Fibroblast of skin of scalp (primary cell): Measurements from ENCODE around the gene C2CD3. TPM values are rescaled to one million over a fixed set of nuclear protein-coding genes. Genes with fewer than 3 reads are reported as not detected.

Source experiments
- DNase-seq: peaks from one replicate; pipeline ENCODE4 v3.0.0-alpha.2; 2013
- polyA plus RNA-seq, 2 experiments: library from polyadenylated mRNA; unstranded; fragments of 120-200 nt; gene quantifications; one replicate each; pipeline ENCODE4 v1.2.1, GENCODE V29; 2013; ENCODE audit not compliant: insufficient read length in 2 of 2

The C2CD3 gene, protein sequence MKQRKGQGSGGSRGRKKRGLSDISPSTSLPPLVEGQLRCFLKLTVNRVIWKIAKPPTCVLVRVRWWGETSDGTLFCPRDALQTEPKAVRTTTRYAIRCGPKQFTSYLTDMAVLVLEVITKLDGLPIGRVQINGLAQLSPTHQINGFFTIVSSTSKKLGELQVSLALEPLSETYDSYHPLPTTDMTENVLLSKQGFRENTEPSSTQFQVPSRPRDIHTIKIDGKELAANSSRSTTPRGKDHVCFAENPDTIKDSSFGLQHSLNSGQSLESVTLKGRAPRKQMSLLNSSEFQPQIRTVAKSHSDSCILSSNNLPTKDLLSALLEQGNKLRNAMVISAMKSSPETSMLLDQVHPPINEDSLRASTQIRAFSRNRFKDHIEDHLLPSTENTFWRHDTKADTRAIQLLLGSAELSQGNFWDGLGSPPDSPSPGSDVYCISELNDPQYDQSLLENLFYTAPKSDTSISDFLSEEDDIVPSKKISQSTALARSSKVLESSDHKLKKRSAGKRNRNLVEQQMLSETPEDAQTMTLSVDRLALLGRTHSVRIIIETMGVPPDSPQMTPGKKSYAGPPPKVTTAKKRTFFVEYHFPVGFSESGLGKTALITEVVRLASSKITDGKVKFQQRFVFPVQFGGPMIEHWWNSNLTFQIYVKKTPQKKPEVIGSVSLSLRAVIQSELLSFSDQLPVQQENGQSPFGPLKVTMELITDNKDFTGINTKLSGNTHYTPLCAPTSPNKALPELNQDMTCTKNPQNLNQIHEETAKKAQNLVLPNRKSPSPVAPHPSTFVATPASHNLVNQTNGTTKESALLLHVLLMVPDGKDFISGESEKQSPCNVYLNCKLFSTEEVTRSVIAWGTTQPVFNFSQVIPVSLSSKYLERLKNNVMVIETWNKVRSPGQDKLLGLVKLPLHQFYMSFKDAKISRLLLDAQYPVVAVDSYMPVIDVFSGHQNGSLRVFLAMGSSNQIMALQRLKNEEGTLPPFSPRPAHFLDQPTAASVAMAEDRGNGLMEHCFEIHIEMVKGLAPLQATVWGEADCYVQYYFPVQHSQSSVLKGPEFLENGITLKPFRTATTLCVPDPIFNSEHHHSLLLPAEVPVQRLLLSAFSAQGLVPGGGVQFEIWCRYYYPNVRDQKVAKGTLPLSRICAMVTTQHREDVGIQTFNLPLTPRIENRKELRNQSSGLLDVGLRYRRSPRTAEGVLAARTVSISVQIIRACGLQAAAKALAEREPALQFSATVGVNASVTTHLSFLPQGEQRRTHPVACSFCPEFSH (N-terminal part only)
- 16.1 TPM for polyA plus RNA-seq (2013, experiment 1 of 2; ENCODE audit: insufficient read length)
- polyA plus RNA-seq (2013, experiment 2 of 2; ENCODE audit: insufficient read length): 15.6 TPM

DNA sequence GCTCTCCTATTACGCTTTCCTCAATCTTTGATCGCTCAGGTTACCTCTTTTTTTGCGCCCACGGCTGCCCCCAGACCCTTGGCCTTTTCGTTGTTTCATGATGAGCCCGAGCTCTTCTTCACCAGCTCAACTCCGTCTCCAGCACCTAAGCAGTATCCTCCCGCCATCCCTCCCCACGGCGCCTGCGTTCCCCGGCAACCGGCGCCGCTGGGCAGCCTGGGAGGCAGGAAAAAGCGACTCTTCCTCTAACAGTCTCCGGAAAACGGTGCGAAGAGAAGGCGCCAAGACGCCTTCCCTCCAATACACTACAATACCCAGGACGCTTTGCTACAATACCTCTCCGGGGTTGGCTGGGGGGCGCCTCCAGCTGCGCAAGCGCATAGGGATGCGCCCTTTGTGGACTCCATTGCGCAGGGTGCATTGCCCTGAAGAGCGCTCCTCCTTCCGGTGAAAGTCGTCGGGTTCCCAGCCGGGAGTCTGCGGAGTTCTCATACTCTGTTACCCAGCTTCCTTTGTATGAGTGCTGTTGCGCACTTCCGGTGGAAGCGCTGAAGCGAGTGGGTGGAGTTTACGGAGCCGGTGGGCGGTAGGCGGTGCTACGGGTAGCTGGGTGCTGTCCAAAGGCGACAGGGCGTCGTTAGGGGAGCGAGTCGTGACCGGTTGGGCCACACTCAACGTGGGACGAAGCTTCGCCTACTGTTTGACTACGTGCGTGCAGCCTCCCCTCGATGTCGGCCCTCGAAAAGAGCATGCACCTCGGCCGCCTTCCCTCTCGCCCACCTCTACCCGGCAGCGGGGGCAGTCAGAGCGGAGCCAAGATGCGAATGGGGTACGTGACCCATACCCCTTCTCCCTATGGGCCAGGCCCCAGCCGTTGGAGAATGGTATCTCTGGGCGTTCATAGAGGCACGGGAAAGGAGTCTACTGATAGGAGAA is at the start of gene C2CD3, which contains the start of gene PPME1:
Gene C2CD3, minus strand, starts transcription at position 309 of the 936 bp plus-strand sequence. Its CDS starts 210 bp downstream, at position 99.
Gene PPME1, plus strand, starts transcription at position 596 of the 936 bp plus-strand sequence. Its CDS starts 133 bp downstream, at position 729.
- DNase-seq: peak; percentile 100

DNA sequence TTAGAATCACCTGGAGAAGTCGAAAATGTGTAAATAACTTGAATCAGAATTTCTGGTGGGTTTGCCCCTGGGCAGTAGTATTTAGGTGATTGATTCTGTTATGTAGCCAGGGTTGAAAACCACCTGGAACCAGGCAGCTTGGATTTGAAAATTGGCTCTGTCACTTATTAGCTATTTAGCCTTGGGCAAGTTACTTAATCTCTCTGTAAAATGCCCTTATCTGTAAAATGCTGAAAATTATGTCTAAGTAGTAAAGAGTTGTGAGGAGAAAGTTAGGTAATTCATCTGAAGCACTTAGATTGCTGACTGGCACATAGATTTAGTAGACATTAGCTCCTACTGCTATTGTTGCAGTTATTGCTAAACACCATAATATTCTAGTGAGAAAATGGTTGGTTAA is 49.6 kb upstream of the C2CD3 start:
- DNase-seq: no peak

DNA sequence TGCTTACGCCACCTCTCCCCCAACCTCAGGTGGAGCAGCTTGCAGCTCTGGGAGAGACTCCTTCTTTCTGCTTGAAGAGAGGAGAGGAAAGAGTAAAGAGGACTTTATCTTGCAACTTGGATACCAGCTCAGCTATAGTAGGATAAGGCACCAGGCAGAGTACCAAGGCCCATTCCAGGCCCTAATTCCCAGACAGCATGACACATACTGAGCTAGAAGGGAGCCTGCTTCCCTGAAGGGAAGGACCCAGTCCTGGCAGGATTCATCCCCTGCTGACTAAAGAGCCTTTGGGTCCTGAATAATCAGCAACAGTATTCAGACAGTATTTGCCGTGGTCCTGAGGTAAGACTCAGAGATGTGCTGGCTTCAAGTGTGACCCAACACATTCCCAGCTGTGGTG is 41.7 kb upstream of the C2CD3 start:
- DNase-seq: no peak

DNA sequence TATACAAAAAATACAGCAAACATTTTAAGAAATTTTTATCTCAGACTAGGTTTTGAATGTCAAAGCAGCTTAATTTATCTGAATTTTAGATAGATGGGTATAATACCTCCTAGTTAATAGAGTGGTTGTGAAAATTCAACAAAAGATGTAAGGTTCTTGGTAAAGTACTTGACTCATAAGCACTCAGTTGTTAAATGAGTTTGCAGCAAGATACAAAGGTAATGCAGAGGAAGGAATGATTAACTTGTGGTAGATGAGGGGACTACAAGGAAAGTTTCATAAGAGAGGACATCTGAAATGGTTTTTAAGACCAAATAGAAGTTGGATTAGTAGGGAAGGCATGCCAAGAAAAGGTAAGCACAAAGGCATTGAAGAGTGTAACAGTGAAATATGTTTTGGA is 37.7 kb upstream of the C2CD3 start:
- no peak for DNase-seq

DNA sequence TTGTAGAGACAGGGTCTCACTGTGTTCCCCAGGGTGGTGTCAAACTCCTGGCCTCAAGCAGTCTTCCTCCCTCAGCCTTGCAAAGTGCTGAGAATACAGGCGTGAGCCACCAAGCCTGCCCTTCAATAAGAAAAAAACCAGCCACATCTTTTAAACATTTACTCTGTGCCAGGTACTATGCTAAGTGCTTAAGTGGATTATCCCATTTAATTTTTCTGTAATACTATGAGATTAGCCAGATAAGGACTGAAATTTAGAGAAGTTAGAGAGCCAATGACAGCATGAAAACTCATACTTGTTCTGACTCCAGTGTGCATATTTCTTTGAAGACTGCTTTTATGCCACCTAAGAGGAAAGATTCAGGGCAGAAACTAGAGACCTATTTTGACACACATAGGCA is 35.9 kb upstream of the C2CD3 start:
- no peak for DNase-seq

DNA sequence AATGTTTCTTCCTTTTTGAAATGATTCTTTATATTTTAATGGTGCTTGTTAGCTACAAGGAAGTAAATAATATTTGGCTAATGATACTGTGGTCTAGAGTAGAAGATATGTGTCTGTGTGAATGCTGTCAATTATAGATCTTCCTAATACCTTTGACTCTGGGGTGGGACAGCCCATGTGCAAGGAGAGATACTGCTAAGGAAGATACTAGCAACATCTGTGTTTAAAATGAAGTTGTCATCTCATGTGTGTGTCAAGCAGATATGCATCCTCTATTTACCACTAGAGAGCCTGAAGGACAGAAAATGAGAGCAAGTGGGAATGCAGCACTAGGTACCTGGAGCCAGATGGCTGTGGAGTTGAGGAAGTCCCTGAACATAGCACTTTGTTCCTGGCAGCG is 34.4 kb upstream of the C2CD3 start:
- no peak for DNase-seq

DNA sequence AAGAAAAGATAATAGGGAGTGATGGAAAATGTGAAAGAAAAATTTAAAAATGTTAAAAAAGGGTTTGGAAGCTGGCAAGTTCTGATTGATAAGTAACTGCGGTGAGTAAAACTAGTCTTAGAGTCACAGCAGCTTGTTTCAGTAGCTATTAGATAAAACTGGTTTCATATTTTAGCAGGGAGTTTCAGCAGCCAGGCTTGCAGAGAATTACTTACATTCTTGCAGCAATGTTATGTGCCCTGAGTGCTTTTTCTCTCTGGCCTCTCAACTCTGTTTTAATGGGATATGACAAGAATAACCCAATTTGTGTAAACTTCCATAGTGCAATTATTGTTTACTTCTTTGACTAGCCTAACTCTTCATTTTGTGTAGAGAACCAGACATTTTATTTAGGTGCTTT is 33.9 kb upstream of the C2CD3 start:
- no peak for DNase-seq

DNA sequence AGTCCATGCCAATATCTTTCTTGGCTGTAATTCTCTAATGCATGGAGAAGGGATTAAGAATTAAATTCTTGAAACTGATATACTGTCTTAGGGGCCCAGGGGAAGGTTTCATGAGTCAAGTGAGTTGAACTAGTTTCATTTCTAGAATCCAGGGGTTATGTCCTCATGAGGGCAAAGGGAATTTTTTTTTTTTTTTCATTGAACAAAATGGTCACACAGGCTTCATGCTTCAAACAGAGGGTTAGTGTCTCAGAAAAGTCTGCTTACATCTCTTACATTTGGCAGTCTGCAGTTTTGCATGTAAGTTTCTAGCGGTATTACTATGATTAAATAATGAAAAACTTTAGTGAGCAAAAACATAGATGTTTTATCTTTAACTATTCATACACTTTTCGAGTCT is 33.2 kb upstream of the C2CD3 start:
- DNase-seq: no peak

DNA sequence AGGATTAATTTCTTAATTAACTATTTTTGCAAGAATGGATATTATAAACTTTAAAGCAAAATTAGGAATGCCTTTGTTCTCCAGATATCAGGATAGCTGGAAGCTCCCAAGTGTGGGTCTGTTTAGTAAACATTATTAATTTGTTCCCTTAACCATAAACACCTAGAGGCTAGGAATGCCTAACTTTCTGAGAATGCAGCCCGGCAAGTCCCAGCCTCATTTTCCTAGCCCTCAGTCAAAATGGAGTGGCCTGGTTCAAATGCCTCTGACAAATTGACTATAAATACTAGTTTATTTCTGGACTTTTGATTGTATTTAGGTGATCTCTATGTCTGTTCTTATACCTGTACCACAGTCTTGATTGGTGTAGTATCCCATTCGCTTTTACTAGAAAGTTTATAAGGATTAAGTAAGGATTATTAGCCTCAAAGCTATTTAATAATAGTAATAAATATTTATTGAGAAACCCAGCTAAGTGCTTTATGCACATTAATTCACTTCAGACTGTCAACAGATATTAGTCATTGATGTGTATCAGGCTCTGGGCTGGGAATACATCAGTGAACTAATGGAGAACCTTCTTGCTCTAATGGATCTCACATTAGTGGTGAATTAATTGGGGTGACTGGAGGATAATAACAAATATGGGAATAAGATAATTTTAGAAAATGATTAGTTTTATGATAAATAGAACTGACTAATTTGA is 26.1 kb upstream of the C2CD3 start:
- DNase-seq: no peak

DNA sequence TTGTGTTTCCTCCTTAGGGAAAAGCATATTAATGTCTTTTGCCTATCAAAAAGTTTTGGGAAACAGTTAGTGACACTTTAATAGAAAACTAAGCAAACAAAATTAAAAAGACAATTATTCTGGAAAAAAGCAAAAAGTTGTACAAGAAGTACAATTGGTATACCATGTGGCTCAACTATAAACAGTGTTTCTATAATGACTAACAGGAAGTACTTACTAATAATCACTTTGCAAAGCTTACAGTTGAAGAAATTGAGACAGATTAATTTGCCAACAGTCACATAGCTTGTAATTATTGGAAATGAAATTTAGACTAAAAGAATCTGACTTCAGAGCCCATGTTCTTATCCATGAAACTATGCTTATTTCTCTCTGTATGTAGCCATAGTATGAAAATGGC is 25.0 kb upstream of the C2CD3 start:
- no peak for DNase-seq

DNA sequence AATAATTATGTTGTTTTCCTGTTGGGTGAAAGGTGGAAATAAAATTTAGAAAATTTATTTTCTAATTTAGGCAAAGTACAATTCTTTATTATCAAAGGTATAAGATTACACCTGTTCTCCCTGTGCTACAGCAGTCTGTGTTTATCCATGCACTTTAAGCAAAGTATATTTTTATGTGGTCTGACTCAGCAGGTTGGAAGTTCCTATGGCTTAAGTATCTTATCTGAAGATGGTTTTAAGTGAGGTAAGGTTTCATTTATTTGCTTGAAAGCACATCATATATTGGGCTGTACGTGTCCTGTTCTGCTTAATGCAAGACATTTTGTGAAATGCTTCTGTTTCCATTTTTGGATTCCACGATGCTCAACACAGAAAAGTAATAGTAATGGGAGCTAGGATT is 14.9 kb upstream of the C2CD3 start:
- DNase-seq: no peak

DNA sequence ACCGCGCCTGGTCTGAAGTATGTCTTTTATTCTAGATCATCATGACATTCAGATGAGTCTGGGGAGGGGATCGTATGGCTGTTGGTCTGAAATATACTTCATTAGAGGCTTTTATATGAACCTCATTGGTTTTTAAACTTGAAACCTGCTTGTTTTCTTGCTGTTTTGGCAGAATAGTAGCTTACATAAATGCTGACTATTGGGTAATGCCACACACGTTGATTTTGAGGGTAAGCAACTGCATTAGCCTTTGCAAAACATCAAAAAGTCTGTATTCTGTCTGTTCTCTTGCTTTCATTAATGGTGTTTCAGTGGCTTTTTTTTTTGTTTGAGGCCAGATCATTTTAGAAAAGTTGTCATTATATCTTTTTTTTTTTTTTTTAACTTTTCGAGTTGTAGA is 14.5 kb upstream of the C2CD3 start:
- no peak for DNase-seq

DNA sequence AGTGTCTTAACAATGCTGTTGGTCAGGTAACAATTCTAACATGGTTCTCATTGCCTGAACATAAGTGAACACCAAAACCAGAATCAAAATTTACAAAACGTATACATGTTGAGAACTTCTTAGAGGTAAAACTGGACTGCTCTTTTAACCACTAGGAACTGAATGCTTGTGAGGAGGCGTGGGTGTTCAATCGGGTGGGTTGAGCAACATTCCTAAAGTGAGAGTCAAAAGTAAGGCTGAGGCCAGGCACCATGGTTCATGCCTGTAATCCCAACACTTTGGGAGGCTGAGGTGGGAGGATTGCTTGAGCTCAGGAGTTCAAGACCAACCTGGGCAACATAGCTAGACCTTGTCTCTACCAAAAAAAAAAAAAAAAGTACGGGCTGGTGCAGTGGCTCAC is 11.8 kb upstream of the C2CD3 start:
- peak; percentile 21 for DNase-seq

DNA sequence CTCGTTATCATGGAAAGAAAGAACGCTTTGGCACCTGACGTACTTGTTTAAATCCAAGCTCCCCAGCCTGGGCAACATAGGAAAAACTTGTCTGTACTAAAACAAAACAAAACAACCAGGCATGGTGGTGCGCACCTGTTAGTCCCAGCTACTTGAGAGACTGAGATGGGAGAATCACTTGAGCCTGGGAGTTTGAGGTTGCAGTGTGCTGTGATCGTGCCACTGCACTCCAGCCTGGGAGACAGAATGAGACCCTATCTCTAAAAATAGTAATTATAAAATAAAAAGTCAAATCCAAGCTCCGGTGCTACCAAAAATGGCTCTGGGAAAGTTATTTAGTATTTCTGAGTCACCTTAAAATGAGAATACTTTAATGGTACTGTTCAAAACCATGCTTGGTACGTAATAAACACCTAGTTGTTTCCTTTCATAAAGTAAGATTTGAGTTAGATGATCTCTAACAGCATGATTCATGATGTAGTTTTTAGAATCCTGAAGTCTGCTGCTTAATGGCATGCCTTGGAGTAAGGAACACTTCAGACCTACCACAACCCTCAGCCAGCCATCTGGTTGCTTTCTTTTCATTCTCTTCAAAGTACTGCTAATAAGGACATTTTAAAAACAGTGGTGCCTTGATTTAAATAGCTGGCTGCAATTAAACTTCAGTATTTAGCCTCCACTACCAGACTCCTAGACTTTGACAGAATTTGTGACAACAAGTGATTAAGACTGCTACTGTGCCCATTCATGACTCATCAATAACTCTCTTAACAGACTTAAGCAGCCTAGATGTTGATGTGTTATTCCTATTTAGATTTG is 8.6 kb upstream of the C2CD3 start:
- peak; percentile 3 for DNase-seq

DNA sequence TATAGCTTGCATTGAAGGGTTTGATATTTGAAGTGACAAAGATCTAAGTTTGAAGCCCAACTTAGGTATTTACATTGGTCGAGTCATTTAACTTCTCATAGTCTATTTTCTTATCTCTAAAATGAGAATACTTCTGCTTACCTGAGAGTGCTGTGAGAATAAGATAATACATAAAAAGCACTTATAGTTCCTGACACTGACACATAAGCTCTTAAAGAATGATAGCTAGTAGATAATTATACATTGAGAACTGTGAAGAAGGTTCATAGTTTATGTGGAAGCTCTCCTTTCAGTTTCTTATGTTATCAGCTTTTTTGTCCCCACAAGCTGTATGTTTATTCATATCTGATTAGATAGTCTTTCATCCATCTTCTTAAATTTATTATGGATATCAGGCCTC is 5.1 kb upstream of the C2CD3 start:
- no peak for DNase-seq

DNA sequence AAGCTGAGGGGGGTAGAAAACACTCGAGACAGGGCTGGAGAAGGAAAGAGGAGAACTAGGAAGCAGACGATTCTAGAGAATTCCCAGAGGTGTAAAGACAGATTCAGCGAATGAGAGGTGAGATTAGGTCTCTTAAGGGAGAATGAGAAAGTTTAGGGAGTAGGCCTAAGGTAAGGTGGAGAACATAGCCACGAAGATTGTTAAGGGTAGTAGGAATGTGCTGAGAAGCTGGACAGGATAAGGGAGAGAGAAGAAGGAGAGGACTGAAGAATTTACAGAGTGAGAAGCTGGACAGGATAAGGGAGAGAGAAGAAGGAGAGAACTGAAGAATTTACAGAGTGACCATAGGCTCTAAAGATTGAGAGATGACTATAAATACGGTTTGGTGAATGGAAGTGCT is 1.2 kb upstream of the C2CD3 start:
- no peak for DNase-seq

DNA sequence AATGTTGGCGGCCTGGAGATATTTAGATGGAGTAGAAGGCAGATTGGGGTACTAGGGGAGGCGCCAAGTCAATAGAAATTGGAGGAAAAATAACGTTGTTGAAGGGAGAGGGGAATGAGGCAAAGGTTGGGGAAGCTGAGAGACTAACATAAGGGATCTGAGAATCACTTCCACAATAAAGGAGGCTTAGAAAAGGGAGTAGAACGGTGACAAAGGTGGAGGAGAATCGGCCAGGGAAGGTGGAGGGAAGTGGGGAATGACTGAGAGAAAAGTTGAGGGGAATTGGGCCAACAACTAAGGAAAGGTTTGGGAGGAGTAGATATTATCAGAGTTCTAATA is 797 bp upstream of the C2CD3 start:
- no peak for DNase-seq

DNA sequence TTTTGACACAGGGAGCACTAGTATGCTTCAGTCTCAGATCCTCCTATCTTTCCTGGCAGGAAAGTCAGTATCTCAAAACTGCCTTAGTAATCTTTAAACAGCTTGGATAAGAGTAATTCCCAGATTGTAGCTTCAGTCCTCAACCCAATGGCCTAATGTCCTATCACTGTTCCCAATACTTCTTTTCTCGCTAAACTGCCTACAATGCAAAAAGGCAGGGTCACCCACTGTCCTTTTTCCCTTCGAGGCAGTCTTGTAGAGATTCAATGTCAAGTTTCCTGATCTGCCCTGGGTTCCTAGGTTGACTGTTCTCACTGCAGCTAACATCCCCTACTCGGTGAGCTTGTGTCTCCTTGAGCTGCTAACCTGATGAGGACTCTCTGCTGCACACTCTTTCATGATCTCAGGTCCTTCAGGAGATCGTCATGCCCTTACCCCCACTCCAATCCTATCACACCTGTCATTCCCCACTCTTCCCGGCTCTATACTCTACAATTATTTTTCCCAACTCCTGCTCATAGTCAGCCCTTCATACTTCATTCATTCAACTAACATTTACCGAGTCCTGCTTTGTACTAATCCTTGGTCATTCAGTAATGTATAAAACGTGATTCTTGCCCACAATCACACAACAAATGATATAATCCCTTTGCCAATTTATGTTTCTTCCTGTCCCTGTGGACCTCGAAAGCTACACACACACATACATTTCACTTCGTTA is 904 bp downstream of the C2CD3 start:
- DNase-seq: no peak

DNA sequence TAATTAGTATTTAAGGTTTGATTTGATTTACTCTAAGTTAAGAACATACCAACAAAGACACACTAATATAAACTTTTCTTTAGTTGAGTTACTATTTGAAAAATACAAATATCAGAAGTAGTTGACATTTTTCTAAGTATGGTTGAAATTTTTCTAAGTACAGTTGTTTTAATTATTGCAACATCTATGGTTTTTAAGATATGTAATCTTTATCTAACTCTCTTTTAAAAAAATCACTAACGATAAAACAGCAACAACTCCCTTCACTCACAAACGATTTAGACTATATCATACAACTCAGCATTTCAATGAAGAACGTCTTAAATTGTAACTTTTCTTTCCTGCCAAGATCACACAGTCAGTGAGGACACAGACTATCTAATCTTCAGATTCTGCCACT is 2.0 kb downstream of the C2CD3 start:
- DNase-seq: no peak
